SU-DHL-6 (cell line): ENCODE data around the gene PTPN12.

ENCODE experiments used
- CTCF ChIP-seq: fragments of 200-600 bp; sonication (generic); IDR thresholded peaks from one replicate; pipeline ENCODE4 v1.5.1; 2017; ENCODE audit warnings: antibody characterized with exemption, mild to moderate bottlenecking, low read length, moderate library complexity; ENCODE audit not compliant: insufficient read depth, poor library complexity, severe bottlenecking
- EZH2phosphoT487 ChIP-seq: fragments of 200-600 bp; sonication (generic), shearing (Covaris generic); conservative IDR thresholded peaks from 2 replicates; pipeline ENCODE4 v1.6.1; 2018; ENCODE audit warnings: mild to moderate bottlenecking, antibody characterized with exemption, low read length, moderate library complexity, mixed read lengths

GRCh38 chr7:77528368-77528767 lies 8.7 kb upstream of the PTPN12 start:
- no peak for TF ChIP-seq CTCF
- no peak for TF ChIP-seq EZH2phosphoT487
